ENCODE measurements around the gene EFCAB13. TPM values are rescaled to one million over a fixed set of nuclear protein-coding genes. Genes with fewer than 3 reads are reported as not detected.

Gene EFCAB13
- total and polyA plus RNA-seq, 12 donors, result 1.1 to 7.5 (median 3.4) TPM

DNA sequence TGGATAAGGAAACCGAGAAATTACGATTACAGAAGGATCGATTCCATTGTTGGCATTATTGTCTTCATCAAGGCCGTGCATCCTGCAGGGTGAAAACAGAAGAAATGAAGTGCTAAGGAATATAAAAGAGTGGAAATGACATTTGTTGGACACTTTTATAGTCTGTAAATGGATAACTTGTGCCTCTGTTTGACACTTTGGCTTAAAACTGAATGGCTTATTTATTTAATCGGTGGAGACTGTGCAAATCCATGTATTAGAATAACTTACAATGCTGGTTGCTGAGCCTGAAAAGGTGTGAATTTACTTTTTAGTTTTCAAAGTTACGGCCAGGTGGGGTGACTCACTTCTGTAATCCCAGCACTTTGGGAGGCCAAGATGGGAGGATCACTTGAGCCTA is 38.8 kb upstream of the EFCAB13 start:
- H3K4me3 ChIP-seq, result no peak overlapping the region
- peaks cover 0 to 1% of the 10 kb centered on the region in 2 donors for H3K4me1 ChIP-seq (replicated peaks in 1 of 2)
- WGBS, 4 donors, result 90 to 92% (median 91%) methylated on average over 6 of the region's 6 CpGs
- H3K27ac ChIP-seq, result no peak overlapping the region
- H3K27me3 ChIP-seq, result no peaks in the 10 kb centered on the region
- intact Hi-C loops (cut with DNase I), result no loop called here
- no peaks in the 10 kb centered on the region for H3K36me3 ChIP-seq (replicated peaks in 1 of 2)
- no peak for DNase-seq
- TF ChIP-seq, protein P1, sequence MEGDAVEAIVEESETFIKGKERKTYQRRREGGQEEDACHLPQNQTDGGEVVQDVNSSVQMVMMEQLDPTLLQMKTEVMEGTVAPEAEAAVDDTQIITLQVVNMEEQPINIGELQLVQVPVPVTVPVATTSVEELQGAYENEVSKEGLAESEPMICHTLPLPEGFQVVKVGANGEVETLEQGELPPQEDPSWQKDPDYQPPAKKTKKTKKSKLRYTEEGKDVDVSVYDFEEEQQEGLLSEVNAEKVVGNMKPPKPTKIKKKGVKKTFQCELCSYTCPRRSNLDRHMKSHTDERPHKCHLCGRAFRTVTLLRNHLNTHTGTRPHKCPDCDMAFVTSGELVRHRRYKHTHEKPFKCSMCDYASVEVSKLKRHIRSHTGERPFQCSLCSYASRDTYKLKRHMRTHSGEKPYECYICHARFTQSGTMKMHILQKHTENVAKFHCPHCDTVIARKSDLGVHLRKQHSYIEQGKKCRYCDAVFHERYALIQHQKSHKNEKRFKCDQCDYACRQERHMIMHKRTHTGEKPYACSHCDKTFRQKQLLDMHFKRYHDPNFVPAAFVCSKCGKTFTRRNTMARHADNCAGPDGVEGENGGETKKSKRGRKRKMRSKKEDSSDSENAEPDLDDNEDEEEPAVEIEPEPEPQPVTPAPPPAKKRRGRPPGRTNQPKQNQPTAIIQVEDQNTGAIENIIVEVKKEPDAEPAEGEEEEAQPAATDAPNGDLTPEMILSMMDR (IDR thresholded peaks at IDR 0.05), result no peak
- TF ChIP-seq POLR2A (IDR thresholded peaks at IDR 0.05), result no peak
- no peaks in the 10 kb centered on the region for H3K9me3 ChIP-seq (replicated peaks in 1 of 3)

DNA sequence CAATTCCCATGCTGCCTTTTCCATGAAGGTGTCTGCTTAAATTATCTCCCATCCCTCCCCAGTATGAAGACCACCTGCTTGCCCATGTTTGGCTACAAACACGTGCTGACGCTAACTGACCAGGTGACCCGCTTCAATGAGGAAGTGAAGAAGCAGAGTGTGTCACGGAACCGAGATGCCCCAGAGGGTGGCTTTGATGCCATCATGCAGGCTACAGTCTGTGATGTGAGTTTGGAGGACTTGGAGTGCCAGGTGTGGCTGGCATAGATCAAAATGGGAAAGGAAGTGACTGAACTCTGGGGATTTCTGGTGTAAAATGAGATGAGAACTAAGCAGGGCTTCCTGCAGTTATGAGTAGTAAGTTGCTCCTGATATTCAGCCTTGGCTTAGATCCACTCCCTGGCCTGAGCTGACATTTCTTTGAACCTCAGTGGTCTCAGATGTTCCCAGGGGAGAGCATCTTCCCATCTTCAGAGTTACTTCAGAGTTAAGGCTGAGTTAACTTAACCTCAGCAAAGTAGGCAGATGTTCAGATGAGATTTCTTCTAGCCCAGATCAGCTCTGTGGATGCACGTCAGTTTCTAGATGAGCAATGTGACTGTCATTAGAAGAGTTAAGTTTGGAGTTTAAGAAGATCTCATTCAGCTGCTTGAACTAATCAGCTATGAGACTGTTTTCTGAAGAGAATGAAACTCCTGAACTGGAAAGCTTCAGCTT is 37.4 kb upstream of the EFCAB13 start:
- Histone ChIP-seq H3K27me3 (no peaks in the 10 kb centered on the region), H3K4me3 (no peak overlapping the region), H3K36me3 (replicated peaks in 1 of 2) (no peaks in the 10 kb centered on the region), H3K9me3 (replicated peaks in 1 of 3) (no peaks in the 10 kb centered on the region), H3K4me1 (replicated peaks in 1 of 2) (no peaks in the 10 kb centered on the region), H3K27ac (no peak overlapping the region)
- WGBS, 4 donors, result 79 to 86% (median 82%) methylated on average over 6 of the region's 6 CpGs
- TF ChIP-seq, protein P1 (IDR thresholded peaks at IDR 0.05), result no peak
- TF ChIP-seq POLR2A (IDR thresholded peaks at IDR 0.05), result no peak
- intact Hi-C loops (cut with DNase I), result no loop called here
- DNase-seq, result no peak

DNA sequence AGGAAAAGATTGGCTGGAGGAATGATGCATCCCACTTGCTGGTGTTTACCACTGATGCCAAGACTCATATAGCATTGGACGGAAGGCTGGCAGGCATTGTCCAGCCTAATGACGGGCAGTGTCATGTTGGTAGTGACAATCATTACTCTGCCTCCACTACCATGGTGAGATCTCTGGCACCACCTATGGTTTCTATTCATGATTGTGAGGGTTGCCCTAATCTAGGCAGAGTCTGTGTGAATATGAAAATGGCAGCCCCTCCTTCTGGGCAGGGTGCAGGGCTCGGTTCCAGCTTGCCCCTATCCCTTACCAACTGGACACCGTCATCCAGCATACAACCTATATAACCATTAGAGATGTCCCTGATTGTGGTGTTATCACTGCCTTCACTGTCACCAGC is 36.7 kb upstream of the EFCAB13 start:
- intact Hi-C loops (cut with DNase I), result no loop called here
- Histone ChIP-seq H3K4me1 (replicated peaks in 1 of 2) (no peaks in the 10 kb centered on the region), H3K36me3 (replicated peaks in 1 of 2) (no peaks in the 10 kb centered on the region), H3K4me3 (no peak overlapping the region), H3K27ac (no peak overlapping the region), H3K27me3 (no peaks in the 10 kb centered on the region), H3K9me3 (replicated peaks in 1 of 3) (no peaks in the 10 kb centered on the region)
- no peak for DNase-seq
- TF ChIP-seq, protein P1 (IDR thresholded peaks at IDR 0.05), result no peak
- TF ChIP-seq POLR2A (IDR thresholded peaks at IDR 0.05), result no peak
- WGBS, 4 donors, result 89 to 98% (median 92%) methylated on average over 4 of the region's 4 CpGs

DNA sequence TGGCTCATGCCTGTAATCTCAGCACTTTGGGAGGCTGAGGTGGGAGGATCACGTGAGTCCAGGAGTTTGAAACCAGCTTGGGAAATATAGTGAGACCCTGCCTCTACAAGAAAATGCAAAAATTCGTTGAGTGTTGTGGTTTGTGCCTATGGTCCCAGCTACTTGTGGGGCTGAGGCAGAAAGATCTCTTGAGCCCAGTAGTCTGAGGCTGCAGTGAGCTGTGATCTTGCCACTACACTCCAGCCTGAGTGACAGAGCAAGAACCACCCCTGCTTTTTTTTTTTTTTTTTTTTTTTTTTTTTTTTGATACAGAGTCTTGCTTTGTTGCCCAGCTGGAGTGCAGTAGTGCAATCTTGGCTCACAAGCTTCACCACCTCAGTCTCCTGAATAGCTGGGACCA is 36.1 kb upstream of the EFCAB13 start:
- Histone ChIP-seq H3K27me3 (no peaks in the 10 kb centered on the region), H3K9me3 (replicated peaks in 1 of 3) (no peaks in the 10 kb centered on the region), H3K27ac (no peak overlapping the region), H3K4me1 (replicated peaks in 1 of 2) (no peaks in the 10 kb centered on the region), H3K4me3 (no peak overlapping the region), H3K36me3 (replicated peaks in 1 of 2) (no peaks in the 10 kb centered on the region)
- DNase-seq, result no peak
- intact Hi-C loops (cut with DNase I), result no loop called here
- WGBS, 4 donors, result 78 to 95% (median 79%) methylated on average over 2 of the region's 2 CpGs
- TF ChIP-seq, protein P1 (IDR thresholded peaks at IDR 0.05), result no peak
- no peak for TF ChIP-seq POLR2A (IDR thresholded peaks at IDR 0.05)

All from adrenal gland (tissue), 12 donors.